Adrenal gland (tissue), 5 donors: ENCODE data around the gene STYX.

ENCODE experiments used
- POLR2A ChIP-seq, 2 donors: fragments of 450-650 bp; IDR thresholded peaks; one replicate each; pipeline ENCODE4 v1.6.1; 2017; ENCODE audit warnings: antibody characterized with exemption in 2 of 2, mild to moderate bottlenecking in 2 of 2, moderate library complexity in 1 of 2
- TF ChIP-seq, protein P1 (sequence below), 6 experiments: fragments of 450-650 bp in 4 of 6; fragments of 200-600 bp in 2 of 6; sonication (generic) in 1 of 6; IDR thresholded peaks; 1 replicate in 5 of 6; 2 replicates in 1 of 6; pipeline versions ENCODE4 v1.5.1 to v1.8.0; 2016 to 2021; ENCODE audit warnings: antibody characterized with exemption in 6 of 6, mild to moderate bottlenecking in 2 of 6, moderate library complexity in 1 of 6
- donor health status: DM: no; HTN: no; CAD: no.

DNA sequence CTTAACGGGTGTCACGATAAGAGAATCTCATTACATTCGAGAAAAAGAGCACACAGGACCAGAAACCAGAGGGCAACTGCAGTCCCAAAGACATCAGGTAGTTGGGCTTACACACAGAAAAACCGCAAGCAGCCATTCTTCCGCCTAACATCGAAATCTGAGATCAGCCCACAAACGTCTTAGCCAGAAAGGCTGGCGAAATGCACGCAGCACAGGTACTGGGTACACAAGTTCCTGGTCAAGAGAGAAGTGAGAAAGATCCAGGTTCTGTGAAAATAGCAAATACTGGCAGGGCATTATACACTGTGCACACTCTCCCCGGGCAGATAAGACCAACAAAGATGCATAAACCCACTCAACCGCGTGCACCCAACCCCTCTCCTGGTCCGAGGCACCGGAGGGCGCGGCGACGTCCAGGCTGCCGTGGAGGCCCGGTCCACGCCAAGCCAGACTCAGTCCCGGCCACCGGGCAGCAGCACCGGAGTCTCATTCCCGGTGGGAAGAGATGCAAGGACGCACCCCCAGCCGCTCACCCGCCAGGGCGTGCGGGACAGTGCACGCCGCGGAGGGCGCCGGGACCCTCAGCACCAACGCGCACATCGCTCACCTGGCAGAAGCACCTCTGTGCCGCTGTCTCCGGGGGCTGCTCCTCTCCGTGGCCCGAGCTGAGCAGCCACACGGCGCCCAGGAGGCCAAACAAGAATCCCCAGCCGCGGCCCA, 35.0 kb upstream of the STYX start:
- TF ChIP-seq, protein P1, sequence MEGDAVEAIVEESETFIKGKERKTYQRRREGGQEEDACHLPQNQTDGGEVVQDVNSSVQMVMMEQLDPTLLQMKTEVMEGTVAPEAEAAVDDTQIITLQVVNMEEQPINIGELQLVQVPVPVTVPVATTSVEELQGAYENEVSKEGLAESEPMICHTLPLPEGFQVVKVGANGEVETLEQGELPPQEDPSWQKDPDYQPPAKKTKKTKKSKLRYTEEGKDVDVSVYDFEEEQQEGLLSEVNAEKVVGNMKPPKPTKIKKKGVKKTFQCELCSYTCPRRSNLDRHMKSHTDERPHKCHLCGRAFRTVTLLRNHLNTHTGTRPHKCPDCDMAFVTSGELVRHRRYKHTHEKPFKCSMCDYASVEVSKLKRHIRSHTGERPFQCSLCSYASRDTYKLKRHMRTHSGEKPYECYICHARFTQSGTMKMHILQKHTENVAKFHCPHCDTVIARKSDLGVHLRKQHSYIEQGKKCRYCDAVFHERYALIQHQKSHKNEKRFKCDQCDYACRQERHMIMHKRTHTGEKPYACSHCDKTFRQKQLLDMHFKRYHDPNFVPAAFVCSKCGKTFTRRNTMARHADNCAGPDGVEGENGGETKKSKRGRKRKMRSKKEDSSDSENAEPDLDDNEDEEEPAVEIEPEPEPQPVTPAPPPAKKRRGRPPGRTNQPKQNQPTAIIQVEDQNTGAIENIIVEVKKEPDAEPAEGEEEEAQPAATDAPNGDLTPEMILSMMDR (IDR thresholded peaks at IDR 0.05): peak in 1 of 6 experiments; percentile 14
- TF ChIP-seq POLR2A (IDR thresholded peaks at IDR 0.05): no peak
